ENCODE results near the gene C11orf54. TPM values are rescaled to one million over a fixed set of nuclear protein-coding genes. Genes with fewer than 3 reads are reported as not detected.
A peak's percentile ranks its signal among the peaks of the same experiment; 100 is the strongest.

The C11orf54 gene
- total RNA-seq, 4 donors from 2014 or later, result 23.4 to 43.1 (median 37.1) TPM

GRCh38 chr11:93733474-93733873 lies 8.0 kb upstream of the C11orf54 start:
- Histone ChIP-seq H3K27ac (no peak overlapping the region), H3K4me3 (no peak overlapping the region), H3K9me3 (no peaks in the 10 kb centered on the region), H3K36me3 (peaks cover 3 to 97% (median 41%) of the 10 kb centered on the region in 3 donors), H3K27me3 (no peaks in the 10 kb centered on the region), H3K4me1 (peaks cover 0 to 48% (median 11%) of the 10 kb centered on the region in 4 donors)
- TF ChIP-seq EP300 (IDR thresholded peaks at IDR 0.05) (no peak), POLR2A (IDR thresholded peaks at IDR 0.05) (no peak), CTCF (IDR thresholded peaks at IDR 0.05) (no peak)
- 62 to 67% methylated on average over 6 of the region's 6 CpGs for WGBS, 2 donors
- no peak for DNase-seq (ENCODE audit: low spot score in 2 of 2)

GRCh38 chr11:93734427-93735222 lies 6.8 kb upstream of the C11orf54 start:
- 81 to 87% methylated on average over 1 of the region's 1 CpG for WGBS, 2 donors
- Histone ChIP-seq H3K4me1 (peaks cover 8 to 59% (median 21%) of the 10 kb centered on the region in 4 donors), H3K27me3 (no peaks in the 10 kb centered on the region), H3K36me3 (peaks cover 3 to 85% (median 31%) of the 10 kb centered on the region in 3 donors), H3K27ac (no peak overlapping the region), H3K4me3 (no peak overlapping the region), H3K9me3 (no peaks in the 10 kb centered on the region)
- no peak for TF ChIP-seq CTCF (IDR thresholded peaks at IDR 0.05)
- no peak for TF ChIP-seq POLR2A (IDR thresholded peaks at IDR 0.05)
- no peak for TF ChIP-seq EP300 (IDR thresholded peaks at IDR 0.05)
- no peak for DNase-seq (ENCODE audit: low spot score in 2 of 2)

- Histone ChIP-seq H3K36me3 (peaks cover 3 to 75% (median 28%) of the 10 kb centered on the region in 3 donors), H3K27ac (no peak overlapping the region), H3K9me3 (no peaks in the 10 kb centered on the region), H3K4me3 (no peak overlapping the region), H3K4me1 (peaks cover 8 to 65% (median 26%) of the 10 kb centered on the region in 4 donors), H3K27me3 (no peaks in the 10 kb centered on the region)
- 80 to 89% methylated on average over 1 of the region's 1 CpG for WGBS, 2 donors
- no peak for TF ChIP-seq CTCF (IDR thresholded peaks at IDR 0.05)
- no peak for TF ChIP-seq EP300 (IDR thresholded peaks at IDR 0.05)
- no peak for TF ChIP-seq POLR2A (IDR thresholded peaks at IDR 0.05)
- DNase-seq (ENCODE audit: low spot score in 2 of 2), result no peak
These were observed 5.8 kb upstream of the C11orf54 start for GRCh38 chr11:93735627-93736026.

GRCh38 chr11:93736129-93736528 lies 5.3 kb upstream of the C11orf54 start:
- Histone ChIP-seq H3K9me3 (no peaks in the 10 kb centered on the region), H3K27ac (no peak overlapping the region), H3K36me3 (peaks cover 3 to 70% (median 24%) of the 10 kb centered on the region in 3 donors), H3K4me3 (no peak overlapping the region), H3K27me3 (no peaks in the 10 kb centered on the region), H3K4me1 (peaks cover 8 to 65% (median 26%) of the 10 kb centered on the region in 4 donors)
- TF ChIP-seq CTCF (IDR thresholded peaks at IDR 0.05) (no peak), EP300 (IDR thresholded peaks at IDR 0.05) (no peak), POLR2A (IDR thresholded peaks at IDR 0.05) (no peak)
- DNase-seq (ENCODE audit: low spot score in 2 of 2), result no peak

GRCh38 chr11:93737904-93738612 lies 3.4 kb upstream of the C11orf54 start:
- no peak for TF ChIP-seq CTCF (IDR thresholded peaks at IDR 0.05)
- no peak for TF ChIP-seq POLR2A (IDR thresholded peaks at IDR 0.05)
- TF ChIP-seq EP300 (IDR thresholded peaks at IDR 0.05), result no peak
- DNase-seq (ENCODE audit: low spot score in 2 of 2), result no peak
- WGBS, 2 donors, result 70 to 73% methylated on average over 6 of the region's 6 CpGs
- Histone ChIP-seq H3K27me3 (no peaks in the 10 kb centered on the region), H3K27ac (peak overlapping the region in 1 of 4 donors; percentile 5), H3K4me3 (no peak overlapping the region), H3K36me3 (peaks cover 3 to 52% (median 13%) of the 10 kb centered on the region in 3 donors), H3K4me1 (peaks cover 8 to 75% (median 34%) of the 10 kb centered on the region in 4 donors), H3K9me3 (no peaks in the 10 kb centered on the region)

Data from tibial nerve (tissue), 4 donors.